ENCODE data around the gene ALG1.
"Not testable (repeated sequence)": the region's sequence is repeated elsewhere in the genome, so short reads cannot be mapped to it uniquely, and the experiment has no call there.

Gene ALG1

GRCh38 chr16:5073279-5073629 lies 1.6 kb downstream of the ALG1 start:
- DNase-seq (ENCODE audit: low read depth, low spot score): no peak

GRCh38 chr16:5073771-5074170 lies 2.1 kb downstream of the ALG1 start:
- DNase-seq (ENCODE audit: low read depth, low spot score): not testable (repeated sequence)

GRCh38 chr16:5075637-5076036 lies 4.0 kb downstream of the ALG1 start:
- no peak for DNase-seq (ENCODE audit: low read depth, low spot score)

DNA sequence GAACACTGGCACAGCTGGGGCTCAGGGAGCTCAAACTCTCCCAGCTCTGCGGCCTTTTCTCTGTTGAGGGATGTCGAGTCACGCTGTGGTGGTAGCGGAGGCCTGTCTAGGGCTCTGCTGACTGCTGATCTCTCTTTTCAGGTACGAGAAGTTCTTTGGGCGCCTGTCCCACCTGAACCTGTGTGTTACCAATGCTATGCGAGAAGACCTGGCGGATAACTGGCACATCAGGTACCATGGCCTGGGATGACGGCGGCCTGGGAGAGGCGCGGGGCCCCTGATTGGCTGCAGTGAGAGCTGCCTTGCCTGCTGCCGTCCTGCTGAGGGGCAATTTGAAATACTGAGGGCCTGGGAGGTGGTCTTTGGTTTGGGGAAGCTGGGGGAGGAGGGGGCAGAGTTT lies 5.7 kb downstream of the ALG1 start:
- no peak for DNase-seq (ENCODE audit: low read depth, low spot score)

DNA sequence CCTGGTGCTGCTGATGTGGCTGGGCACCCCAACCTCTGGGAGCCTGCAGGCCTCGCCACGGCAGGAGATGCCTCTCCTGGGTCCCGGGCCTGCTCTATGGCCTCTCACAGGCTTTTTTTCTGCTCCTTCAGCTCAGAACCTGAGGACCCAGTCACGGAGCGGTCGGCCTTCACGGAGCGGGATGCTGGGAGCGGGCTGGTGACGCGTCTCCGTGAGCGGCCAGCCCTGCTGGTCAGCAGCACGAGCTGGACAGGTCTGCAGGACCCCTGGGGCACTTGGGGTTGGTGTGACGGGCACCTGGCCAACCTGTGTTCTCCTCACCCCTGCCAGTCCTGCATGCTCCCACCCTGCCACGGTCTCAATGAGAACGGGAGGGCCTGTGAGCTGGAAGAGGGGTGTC lies 7.0 kb downstream of the ALG1 start:
- no peak for DNase-seq (ENCODE audit: low read depth, low spot score)

- not testable (repeated sequence) for DNase-seq (ENCODE audit: low read depth, low spot score)
These were observed 8.8 kb downstream of the ALG1 start for GRCh38 chr16:5080461-5080860.

- DNase-seq (ENCODE audit: low read depth, low spot score): not testable (repeated sequence)
These were observed 9.4 kb downstream of the ALG1 start for GRCh38 chr16:5080996-5081395.

GRCh38 chr16:5083646-5084045 lies 12.0 kb downstream of the ALG1 start:
- not testable (repeated sequence) for DNase-seq (ENCODE audit: low read depth, low spot score)

DNA sequence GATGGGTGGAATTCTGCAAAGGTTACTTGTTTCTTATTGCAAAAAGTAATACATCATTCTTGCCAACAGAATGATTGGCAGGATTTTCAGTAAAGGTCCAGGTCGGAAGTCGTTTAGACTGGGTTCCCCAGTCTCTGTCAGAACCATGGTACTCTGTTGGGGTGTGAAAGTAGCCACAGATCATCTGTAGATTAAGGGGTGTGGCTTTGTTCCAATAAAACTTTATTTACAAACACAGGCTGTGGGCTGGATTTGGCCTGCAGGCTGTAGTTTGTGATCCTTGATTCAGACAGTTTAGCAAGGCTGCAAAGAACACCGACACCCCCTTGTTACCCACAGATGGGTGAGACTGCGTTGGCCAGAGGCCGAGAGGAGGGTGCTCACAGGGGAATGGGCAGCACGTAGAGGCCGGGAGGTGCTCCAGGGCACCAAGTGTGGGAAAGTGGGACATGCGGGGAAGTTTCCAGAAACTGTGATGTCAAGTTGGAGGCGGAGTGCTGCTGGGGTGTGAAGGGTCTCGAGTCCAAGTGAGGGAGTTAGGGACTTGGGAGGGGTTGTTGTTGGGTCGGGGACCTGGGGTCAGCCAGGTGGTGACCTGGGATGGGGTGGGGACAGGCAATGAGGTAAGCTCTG lies 12.6 kb downstream of the ALG1 start:
- DNase-seq (ENCODE audit: low read depth, low spot score): not testable (repeated sequence)

DNA sequence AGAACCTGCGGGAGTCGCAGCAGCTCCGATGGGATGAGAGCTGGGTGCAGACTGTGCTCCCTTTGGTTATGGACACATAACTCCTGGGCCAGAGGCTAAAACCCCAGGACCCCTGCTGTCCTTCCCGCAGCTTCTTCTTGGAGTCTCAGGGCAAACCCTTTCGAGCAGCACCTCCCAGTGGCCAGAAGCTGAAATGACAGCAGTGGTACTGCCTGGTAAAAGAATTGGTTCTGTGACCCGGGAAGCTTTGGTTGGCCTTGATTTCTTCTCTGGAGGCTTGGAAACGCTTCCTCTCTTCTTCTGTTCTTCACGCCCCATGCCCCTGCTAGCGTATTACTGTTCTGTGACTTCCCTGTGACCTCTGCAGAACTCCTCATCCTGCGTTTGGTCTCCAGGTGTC lies 13.2 kb downstream of the ALG1 start:
- peak; percentile 87 for DNase-seq (ENCODE audit: low read depth, low spot score)

- DNase-seq (ENCODE audit: low read depth, low spot score): not testable (repeated sequence)
These were observed 14.1 kb downstream of the ALG1 start for GRCh38 chr16:5085716-5086115.

GRCh38 chr16:5088086-5088790 lies 16.6 kb downstream of the ALG1 start:
- not testable (repeated sequence) for DNase-seq (ENCODE audit: low read depth, low spot score)

- DNase-seq (ENCODE audit: low read depth, low spot score): not testable (repeated sequence)
These were observed 17.3 kb downstream of the ALG1 start for GRCh38 chr16:5088936-5089335.

DNA sequence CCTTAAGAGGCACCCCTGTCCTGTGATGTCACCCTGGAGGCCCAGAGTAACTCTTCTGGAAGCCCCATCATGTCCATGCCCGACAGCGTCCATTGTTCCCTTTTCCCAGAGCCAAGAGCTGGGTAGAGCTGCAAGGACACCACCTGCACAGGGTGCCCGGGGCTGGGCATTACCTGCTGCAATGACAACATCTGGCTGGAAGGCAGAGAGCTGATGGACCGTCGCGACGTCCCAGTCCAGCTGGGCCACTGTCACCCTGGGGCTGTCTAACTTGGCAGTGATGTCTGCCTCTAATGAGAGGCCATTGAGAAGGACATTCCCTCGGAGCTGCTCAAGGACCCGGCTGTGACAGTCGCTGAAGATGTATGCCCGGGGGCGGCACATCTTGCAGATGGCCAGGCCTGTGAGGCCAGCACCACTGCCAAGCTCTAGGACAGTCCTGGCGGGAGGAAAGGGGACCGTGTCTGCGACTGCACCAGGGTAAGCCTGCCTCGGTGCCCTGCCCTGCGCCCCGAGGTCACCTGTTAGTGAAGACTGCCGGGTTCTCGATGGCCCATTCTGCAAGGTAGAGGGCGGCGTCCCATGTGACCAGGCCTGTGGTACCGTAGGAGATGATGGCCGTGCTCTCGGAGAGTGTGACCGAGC lies 18.4 kb downstream of the ALG1 start:
- not testable (repeated sequence) for DNase-seq (ENCODE audit: low read depth, low spot score)

- DNase-seq (ENCODE audit: low read depth, low spot score): not testable (repeated sequence)
These were observed 18.9 kb downstream of the ALG1 start for GRCh38 chr16:5090592-5090991.

GRCh38 chr16:5093081-5093480 lies 21.4 kb downstream of the ALG1 start:
- DNase-seq (ENCODE audit: low read depth, low spot score): not testable (repeated sequence)

DNA sequence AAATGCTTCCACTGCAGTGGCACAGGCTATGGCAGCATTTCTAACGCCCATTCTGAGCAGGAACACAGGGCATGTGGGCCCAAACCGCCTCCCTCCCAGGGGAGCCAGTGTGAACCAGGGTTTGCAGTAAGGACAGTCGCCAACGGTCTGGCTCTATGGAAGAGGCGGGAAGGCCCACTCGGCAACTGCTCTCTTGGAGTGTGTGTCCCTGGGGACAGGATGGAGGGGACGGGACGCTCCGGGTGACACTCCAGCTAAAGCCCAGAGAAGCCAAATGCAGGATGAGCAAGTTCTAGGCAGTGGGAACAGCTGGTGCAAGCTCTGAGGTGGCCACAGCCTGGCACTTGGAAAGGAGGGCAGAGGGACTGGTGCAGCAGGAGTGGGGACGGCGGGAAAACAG lies 22.1 kb downstream of the ALG1 start:
- DNase-seq (ENCODE audit: low read depth, low spot score): not testable (repeated sequence)

DNA sequence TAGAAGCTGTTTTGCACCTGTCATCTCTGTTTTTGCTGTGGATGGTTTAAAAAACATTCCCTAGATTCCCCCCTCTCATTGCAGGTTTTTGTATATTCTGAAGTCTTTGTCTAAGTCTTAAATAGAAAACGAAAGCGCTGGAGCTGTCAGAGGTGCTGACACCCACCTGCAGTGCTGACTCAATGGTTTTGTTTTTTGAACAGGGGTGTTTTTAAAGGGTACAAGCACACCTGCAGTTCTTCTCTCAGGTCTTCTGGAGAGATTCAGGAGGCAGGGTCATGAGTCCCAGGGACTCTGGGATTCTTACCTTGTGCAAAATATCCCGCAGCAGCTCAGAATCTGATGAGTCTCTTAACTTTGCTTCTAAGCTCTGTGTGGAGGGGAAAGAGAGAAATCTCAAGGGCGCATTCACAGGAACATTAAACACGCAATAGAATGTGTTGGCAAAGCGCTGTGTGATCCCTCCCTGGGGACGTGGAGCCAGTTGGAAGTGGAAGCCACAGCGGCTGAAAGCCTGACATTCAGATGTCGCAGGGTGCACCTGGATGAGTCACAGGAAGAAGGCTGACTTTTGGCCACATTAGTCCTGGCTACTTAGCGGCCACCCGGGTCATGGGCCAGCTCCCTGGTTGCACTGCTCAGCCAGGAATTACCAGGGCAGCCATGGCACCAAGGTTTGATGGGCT lies 23.6 kb downstream of the ALG1 start:
- not testable (repeated sequence) for DNase-seq (ENCODE audit: low read depth, low spot score)

DNA sequence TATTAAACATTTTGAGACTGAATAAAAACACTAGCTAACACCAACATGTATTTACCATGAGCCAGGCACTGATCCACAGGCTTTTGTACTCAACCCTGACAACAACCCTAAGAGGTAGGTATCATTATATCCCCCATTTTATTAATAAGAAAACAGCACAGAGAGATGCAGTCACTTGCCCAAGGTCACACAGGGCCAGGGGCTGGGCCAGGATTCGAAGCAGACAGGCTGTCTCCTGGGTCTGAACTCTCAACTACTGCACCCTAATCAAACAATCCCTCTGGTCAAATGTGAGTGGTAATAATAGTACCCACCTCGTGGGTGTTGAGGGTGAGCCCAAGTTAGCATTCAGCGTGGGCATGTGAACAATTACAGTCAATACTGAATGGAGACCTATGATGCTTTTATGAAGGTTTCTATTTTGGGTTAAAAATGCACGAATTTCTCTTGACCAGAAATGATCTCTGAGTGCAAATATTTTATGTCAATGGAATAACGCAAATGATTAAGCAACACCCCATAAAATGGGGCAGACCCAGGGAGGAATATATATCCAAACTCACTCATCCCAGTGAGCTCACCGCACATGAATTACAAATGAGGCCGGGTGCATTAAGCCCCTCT lies 24.9 kb downstream of the ALG1 start:
- DNase-seq (ENCODE audit: low read depth, low spot score): not testable (repeated sequence)

DNA sequence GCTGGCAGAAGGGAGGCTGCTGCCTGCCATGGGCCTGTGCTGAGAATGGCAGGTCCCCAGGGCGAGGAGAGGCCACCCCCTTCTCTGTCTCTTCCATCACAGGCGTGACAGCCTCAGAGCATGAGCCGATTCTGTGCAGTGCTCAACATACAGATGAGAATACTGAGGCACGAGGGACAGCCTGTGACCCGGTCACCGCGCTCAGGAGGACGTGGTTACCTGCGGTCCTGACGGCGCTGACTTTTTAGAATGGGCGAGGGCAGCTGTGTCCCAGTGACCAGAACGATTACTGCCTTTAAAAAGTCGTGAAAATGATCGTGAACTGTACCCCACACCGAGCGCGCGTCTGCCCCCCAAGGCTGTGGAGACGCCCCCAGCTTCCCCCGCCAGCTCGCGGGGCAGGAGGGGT lies 25.4 kb downstream of the ALG1 start:
- DNase-seq (ENCODE audit: low read depth, low spot score): peak; percentile 49

- DNase-seq (ENCODE audit: low read depth, low spot score): peak; percentile 99
These were observed 26.0 kb downstream of the ALG1 start, which contains the start of gene EEF2KMT for GRCh38 chr16:5097470-5098220. EEF2KMT (minus strand) TSS chr16:5097795; CDS start chr16:5097739, 56 bp downstream.

Data from ELF-1 (cell line).